Neural cell (in vitro differentiated cells): Measurements from ENCODE around the gene SSBP2. TPM values are rescaled to one million over a fixed set of nuclear protein-coding genes. Genes with fewer than 3 reads are reported as not detected.

ENCODE experiments used
- H2AFZ ChIP-seq: fragments of 200-600, 300-800 bp; sonication (generic), shearing (Covaris generic); 2 replicates; pipeline ENCODE4 v1.6.0; 2014; ENCODE audit warnings: low read depth, mild to moderate bottlenecking, antibody characterized with exemption, low read length, moderate library complexity
- H3F3A ChIP-seq: fragments of 200-600 bp; shearing (Covaris generic); 2 replicates; pipeline ENCODE4 v1.6.1; 2016; ENCODE audit warnings: mild to moderate bottlenecking, moderate library complexity, mixed read lengths, antibody characterized with exemption, low read length; ENCODE audit not compliant: insufficient read depth, poor library complexity, severe bottlenecking
- H3K27ac ChIP-seq: fragments of 200-600, 300-800 bp; sonication (generic), shearing (Covaris generic); 2 replicates; pipeline ENCODE4 v1.5.1; 2014; ENCODE audit warnings: mild to moderate bottlenecking, low read length, moderate library complexity
- H3K27me3 ChIP-seq: fragments of 300-800, 200-600 bp; sonication (generic), shearing (Covaris generic); 2 replicates; pipeline ENCODE4 v1.6.0; 2014; ENCODE audit warnings: mild to moderate bottlenecking, low read depth, low read length, moderate library complexity; ENCODE audit not compliant: insufficient read depth
- H3K36me3 ChIP-seq: fragments of 300-800, 200-600 bp; sonication (generic), shearing (Covaris generic); 2 replicates; pipeline ENCODE4 v1.5.1; 2014; ENCODE audit warnings: mild to moderate bottlenecking, antibody characterized with exemption, low read length, moderate library complexity; ENCODE audit not compliant: insufficient read depth
- H3K4me2 ChIP-seq: fragments of 300-800, 200-600 bp; sonication (generic), shearing (Covaris generic); 2 replicates; pipeline ENCODE4 v1.6.0; 2014; ENCODE audit warnings: mild to moderate bottlenecking, low read length
- H3K4me3 ChIP-seq: fragments of 300-800, 200-600 bp; sonication (generic), shearing (Covaris generic); 2 replicates; pipeline ENCODE4 v1.5.1; 2014; ENCODE audit warnings: mild to moderate bottlenecking, low read length, moderate library complexity
- H3K79me2 ChIP-seq: fragments of 200-600 bp; shearing (Covaris generic); replicated peaks from 2 replicates; pipeline ENCODE4 v1.6.0; 2014; ENCODE audit warnings: mild to moderate bottlenecking, low read length, moderate library complexity; ENCODE audit not compliant: insufficient read depth
- H3K9ac ChIP-seq: fragments of 300-800, 200-600 bp; sonication (generic), shearing (Covaris generic); 2 replicates; pipeline ENCODE4 v1.6.1; 2016; ENCODE audit warnings: mild to moderate bottlenecking, low read length, mixed read lengths
- H3K9me2 ChIP-seq: fragments of 200-600 bp; shearing (Covaris generic); 2 replicates; pipeline ENCODE4 v1.6.1; 2016; ENCODE audit warnings: mild to moderate bottlenecking, low read length, mixed read lengths; ENCODE audit not compliant: insufficient read depth
- H3K9me3 ChIP-seq: fragments of 200-600, 300-800 bp; sonication (generic), shearing (Covaris generic); 2 replicates; pipeline ENCODE4 v1.6.1; 2016; ENCODE audit warnings: mild to moderate bottlenecking, mixed run types, low read length, moderate library complexity, mixed read lengths
- H4K20me1 ChIP-seq: fragments of 200-600 bp; shearing (Covaris generic); 2 replicates; pipeline ENCODE4 v1.6.1; 2016; ENCODE audit warnings: mild to moderate bottlenecking, mixed run types; ENCODE audit not compliant: insufficient read depth
- CTCF ChIP-seq: fragments of 450-650 bp; IDR thresholded peaks from 2 replicates; pipeline ENCODE4 v1.5.1; 2014; ENCODE audit warnings: antibody characterized with exemption, mild to moderate bottlenecking, moderate library complexity; ENCODE audit not compliant: poor library complexity, severe bottlenecking
- EP300 ChIP-seq: fragments of 450-650 bp; conservative IDR thresholded peaks from 2 replicates; pipeline ENCODE4 v1.6.1; 2014; ENCODE audit warnings: antibody characterized with exemption, mild to moderate bottlenecking, moderate library complexity; ENCODE audit not compliant: poor library complexity, severe bottlenecking
- EZH2 ChIP-seq: fragments of 200-600, 300-800 bp; shearing (Covaris generic), sonication (generic); IDR thresholded peaks from 2 replicates; pipeline ENCODE4 v1.6.1; 2014; ENCODE audit warnings: antibody characterized with exemption, low read length, borderline replicate concordance, mild to moderate bottlenecking; ENCODE audit not compliant: insufficient read depth, poor library complexity, severe bottlenecking
- MXI1 ChIP-seq: fragments of 450-650 bp; conservative IDR thresholded peaks from 2 replicates; pipeline ENCODE4 v1.6.1; 2014; ENCODE audit warnings: antibody characterized with exemption, mild to moderate bottlenecking; ENCODE audit not compliant: poor library complexity, severe bottlenecking
- POLR2AphosphoS5 ChIP-seq: IDR thresholded peaks from 2 replicates; pipeline ENCODE4 v1.6.1; 2012
- RAD21 ChIP-seq: fragments of 450-650 bp; conservative IDR thresholded peaks from 2 replicates; pipeline ENCODE4 v1.6.1; 2014; ENCODE audit warnings: antibody characterized with exemption, mild to moderate bottlenecking, moderate library complexity
- REST ChIP-seq: IDR thresholded peaks from 2 replicates; pipeline ENCODE4 v1.6.1; 2012; ENCODE audit warnings: borderline replicate concordance
- SMC3 ChIP-seq: fragments of 450-650 bp; conservative IDR thresholded peaks from 2 replicates; pipeline ENCODE4 v1.6.1; 2014; ENCODE audit warnings: antibody characterized with exemption, mild to moderate bottlenecking, moderate library complexity; ENCODE audit not compliant: poor library complexity
- TAF1 ChIP-seq: IDR thresholded peaks from 2 replicates; pipeline ENCODE4 v1.6.1; 2012; ENCODE audit warnings: low read depth
- polyA plus RNA-seq: library from polyadenylated mRNA; depleted of rRNA; stranded (reverse); fragments of >200 nt; gene quantifications from 2 replicates; pipeline ENCODE4 v1.2.3, GENCODE V29; 2014

The SSBP2 gene
- polyA plus RNA-seq, 1 donor from 2014 or later = 128 TPM

- H3K4me2 ChIP-seq = no peak overlapping the region
- H3K36me3 ChIP-seq = no peaks in the 10 kb centered on the region
- H3K9ac ChIP-seq = no peak overlapping the region
- TF ChIP-seq MXI1 (no peak), EP300 (no peak), TAF1 (no peak), CTCF (no peak), SMC3 (no peak), RAD21 (no peak), EZH2 (no peak), REST (no peak), POLR2AphosphoS5 (no peak)
- H2AFZ ChIP-seq = no peak overlapping the region
- no peaks in the 10 kb centered on the region for H3F3A ChIP-seq
- peaks cover 21% of the 10 kb centered on the region for H4K20me1 ChIP-seq
- H3K9me2 ChIP-seq = no peaks in the 10 kb centered on the region
- H3K27ac ChIP-seq = no peak overlapping the region
- no peak overlapping the region for H3K4me3 ChIP-seq
- no peaks in the 10 kb centered on the region for H3K9me3 ChIP-seq
- H3K27me3 ChIP-seq = no peaks in the 10 kb centered on the region
- H3K79me2 ChIP-seq = peaks cover 22% of the 10 kb centered on the region
These were observed 1.7 kb upstream of the SSBP2 start for GRCh38 chr5:81752644-81752963.

DNA sequence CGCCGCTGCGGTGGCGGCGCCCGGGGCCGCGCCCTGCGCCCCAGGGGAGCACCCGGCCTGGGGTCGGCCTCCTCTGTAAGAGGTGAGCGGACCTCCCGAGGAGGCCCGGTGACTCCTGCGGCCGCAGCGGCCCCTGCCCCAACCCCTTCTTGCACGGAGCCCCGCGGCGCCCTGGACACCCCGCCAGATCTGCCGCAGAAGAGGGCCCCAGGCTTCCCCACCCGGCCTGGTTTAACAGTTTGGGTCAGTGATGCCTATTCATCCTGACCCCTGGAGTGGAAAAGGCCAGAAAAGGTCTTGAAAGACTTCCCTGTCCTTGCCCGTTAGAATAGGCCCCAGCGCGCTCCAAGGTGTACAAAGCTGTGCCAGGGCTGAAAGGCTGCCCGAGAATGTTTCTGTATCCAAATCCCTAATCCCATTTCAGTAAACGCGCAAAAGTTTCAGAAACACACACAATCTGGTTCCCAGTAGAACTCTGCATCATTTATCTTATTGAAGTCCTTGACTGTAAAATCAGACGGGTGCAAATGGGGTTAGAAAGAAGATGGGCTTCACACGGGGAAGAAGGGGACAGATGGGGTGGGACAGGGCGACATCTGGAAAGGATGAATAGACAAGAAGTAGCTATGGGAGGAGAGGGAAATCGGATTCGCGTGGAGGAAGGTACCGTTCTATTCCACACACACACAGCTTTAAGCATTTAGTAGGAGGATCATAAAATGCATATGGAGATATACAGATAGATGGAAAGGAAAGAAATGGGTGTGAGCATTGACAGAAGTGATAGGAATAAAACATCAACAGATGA, 1.1 kb upstream of the SSBP2 start:
- Histone ChIP-seq H3K4me2 (no peak overlapping the region), H3K9ac (peak overlapping the region; percentile 74), H2AFZ (peak overlapping the region; percentile 35), H3K36me3 (no peaks in the 10 kb centered on the region), H3K27ac (peak overlapping the region; percentile 77), H4K20me1 (peaks cover 23% of the 10 kb centered on the region), H3K9me2 (no peaks in the 10 kb centered on the region), H3F3A (no peaks in the 10 kb centered on the region), H3K4me3 (peak overlapping the region; percentile 65), H3K27me3 (no peaks in the 10 kb centered on the region), H3K9me3 (no peaks in the 10 kb centered on the region), H3K79me2 (peaks cover 27% of the 10 kb centered on the region)
- TF ChIP-seq EP300 (no peak), SMC3 (no peak), CTCF (no peak), REST (no peak), MXI1 (no peak), TAF1 (no peak), RAD21 (no peak), EZH2 (no peak), POLR2AphosphoS5 (no peak)
